Suprapubic skin (tissue), 4 donors: ENCODE measurements around the gene LAMTOR2.

Source experiments
- EP300 ChIP-seq: sonication (generic); formaldehyde crosslinking; IDR thresholded peaks from one replicate; pipeline ENCODE4 v1.6.1; 2017; ENCODE audit warnings: antibody characterized with exemption
- POLR2AphosphoS5 ChIP-seq, 3 donors: sonication (generic); formaldehyde crosslinking; IDR thresholded peaks; one replicate each; pipeline ENCODE4 v1.6.1; 2017; ENCODE audit warnings: antibody characterized with exemption in 3 of 3

DNA sequence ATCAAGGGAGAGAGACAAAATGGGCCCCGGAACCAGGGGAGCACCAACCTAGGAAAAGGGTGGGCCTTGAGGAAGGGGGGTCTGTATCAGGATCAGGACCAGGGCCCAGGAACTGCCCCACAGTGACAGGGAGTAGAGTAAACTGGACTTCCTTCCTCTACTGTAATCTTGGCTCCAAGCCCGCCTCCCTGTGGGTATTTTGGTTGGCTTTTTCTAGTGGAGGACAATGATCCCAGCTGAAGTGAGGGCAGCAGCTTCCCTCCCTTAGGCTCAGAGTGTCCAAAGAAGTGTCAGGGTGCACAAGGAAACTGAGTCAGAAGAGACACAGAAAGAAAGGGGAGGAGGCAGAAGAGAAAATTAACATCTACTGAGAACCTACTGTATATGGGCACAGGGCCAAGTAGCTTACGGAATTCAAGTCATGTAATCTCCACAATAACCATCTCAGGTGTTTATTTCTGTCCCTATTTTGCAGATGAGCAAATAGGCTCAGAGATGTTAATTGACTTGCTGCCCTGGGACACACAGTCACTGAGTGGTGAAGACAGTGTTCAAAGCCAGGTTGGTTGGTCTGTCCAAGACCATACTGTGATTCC, 5.8 kb upstream of the LAMTOR2 start:
- no peak for TF ChIP-seq EP300
- no peak for TF ChIP-seq POLR2AphosphoS5 (IDR thresholded peaks at IDR 0.05)
